Kidney (tissue), 14 donors: ENCODE measurements around the gene JADE2. TPM values are rescaled to one million over a fixed set of nuclear protein-coding genes. Genes with fewer than 3 reads are reported as not detected.

Experiments
- DNase-seq, 5 donors: peaks; one replicate each; pipeline ENCODE4 v3.0.0-alpha.2; 2013 to 2020
- FAIRE-seq: peaks from 2 replicates; lab custom pipeline; 2012; peaks lifted over from hg19 to GRCh38; lab: Jason Lieb, UNC
- H3K27ac ChIP-seq, 2 donors: one replicate each; pipeline ENCODE4 v1.7.0; 2013; ENCODE audit warnings: low read depth in 2 of 2, low read length in 2 of 2, inconsistent platforms in 1 of 2
- H3K27me3 ChIP-seq: one replicate; pipeline ENCODE4 v1.7.1; 2013; ENCODE audit warnings: low read length, inconsistent platforms; ENCODE audit not compliant: control insufficient read depth, insufficient read depth
- H3K36me3 ChIP-seq, 3 donors: one replicate each; pipeline versions ENCODE4 v1.7.0 to v1.7.1; 2013; ENCODE audit warnings: low read length in 3 of 3, control low read depth in 1 of 3, inconsistent platforms in 1 of 3; ENCODE audit not compliant: insufficient read depth in 3 of 3, control insufficient read depth in 2 of 3
- H3K4me1 ChIP-seq, 3 donors: one replicate each; pipeline versions ENCODE4 v1.7.0 to v1.7.1; 2013; ENCODE audit warnings: low read length in 3 of 3, inconsistent platforms in 1 of 3, low read depth in 1 of 3; ENCODE audit not compliant: control insufficient read depth in 2 of 3, insufficient read depth in 2 of 3
- H3K4me3 ChIP-seq, 3 donors: one replicate each; pipeline versions ENCODE4 v1.7.0 to v1.8.1; 2013; ENCODE audit warnings: low read length in 3 of 3, control low read depth in 1 of 3, inconsistent platforms in 1 of 3
- H3K9ac ChIP-seq, 3 donors: one replicate each; pipeline versions ENCODE4 v1.7.0 to v1.7.1; 2013; ENCODE audit warnings: low read length in 3 of 3, control low read depth in 1 of 3, inconsistent platforms in 1 of 3
- H3K9me3 ChIP-seq, 3 donors: one replicate each; pipeline versions ENCODE4 v1.7.0 to v1.7.1; 2013; ENCODE audit warnings: low read length in 3 of 3, control low read depth in 1 of 3, inconsistent platforms in 1 of 3; ENCODE audit not compliant: control insufficient read depth in 2 of 3, insufficient read depth in 1 of 3
- intact Hi-C: fragments of 100-400 bp; cut with DNase I; formaldehyde crosslinking; loops from one replicate; pipeline ENCODE4 v1.11.1; 2022
- polyA plus RNA-seq: library from polyadenylated mRNA; stranded (reverse); fragments of 350-450 nt; fragmentation: Illumina TruSeq; extraction: RNeasy Lipid Tissue Mini Kit (QIAGEN cat#74804); gene quantifications from one replicate; pipeline ENCODE4 v1.2.3, GENCODE V29; 2014; ENCODE audit warnings: low read depth, low replicate concordance; ENCODE audit not compliant: insufficient read depth
- total RNA-seq: library from RNA; stranded (reverse); fragmentation: NEBNext Ultra II Directional; extraction: Animal tissue kit (Norgen Biotek cat#: 25700); gene quantifications from one replicate; pipeline ENCODE4 v1.2.1, GENCODE V29; 2021
- TF ChIP-seq, protein P1 (sequence below): IDR thresholded peaks from 3 replicates; pipeline ENCODE4 v1.5.1; 2012; ENCODE audit warnings: mild to moderate bottlenecking, moderate library complexity, borderline replicate concordance; ENCODE audit not compliant: insufficient read depth; ENCODE audit errors: extremely low read depth
- donor health status: control.
- donor health status: control.
- donor health status: control.
- donor health status: control.
- donor health status: control.
- donor health status: DM: yes; HTN: yes; CAD: no.
- donor health status: Normal renal cell carcinoma (clear cell type).

The JADE2 gene
- total and polyA plus RNA-seq, 2 donors from 2014 or later: 9.2 to 99.6 TPM

DNA sequence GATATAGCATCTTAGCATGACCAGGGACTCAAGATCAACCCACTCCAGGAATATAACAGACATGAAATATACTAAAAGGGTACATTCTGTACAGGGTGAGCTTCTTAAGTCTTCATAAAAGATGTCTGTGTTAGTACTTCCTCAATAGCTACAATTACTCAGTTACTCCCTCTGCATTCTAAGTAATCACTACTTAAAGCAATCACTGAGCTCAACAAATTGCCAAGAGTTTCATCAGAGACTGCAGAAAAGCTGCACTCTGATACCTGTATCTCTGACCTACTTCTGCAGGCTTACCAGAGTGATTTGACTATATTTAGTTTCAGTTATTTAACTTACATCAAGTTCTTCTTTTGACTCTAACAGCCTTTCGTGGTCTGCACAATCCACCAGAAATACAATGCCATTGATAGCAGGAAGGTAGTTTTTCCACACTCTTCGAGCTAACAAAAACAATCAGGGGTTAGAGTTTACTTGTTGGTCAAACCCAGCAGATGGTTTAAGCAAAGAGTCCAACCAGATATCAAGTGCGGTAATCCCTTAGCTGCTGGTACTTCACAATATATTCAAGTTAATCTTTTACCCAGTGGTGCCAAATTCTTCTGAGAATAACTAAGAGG, 83.9 kb downstream of the JADE2 start:
- H3K9me3 ChIP-seq: no peaks in the 10 kb centered on the region
- H3K36me3 ChIP-seq: peaks cover 10 to 56% (median 28%) of the 10 kb centered on the region in 3 donors
- no peak overlapping the region for H3K9ac ChIP-seq
- H3K4me3 ChIP-seq: no peak overlapping the region
- TF ChIP-seq, protein P1, sequence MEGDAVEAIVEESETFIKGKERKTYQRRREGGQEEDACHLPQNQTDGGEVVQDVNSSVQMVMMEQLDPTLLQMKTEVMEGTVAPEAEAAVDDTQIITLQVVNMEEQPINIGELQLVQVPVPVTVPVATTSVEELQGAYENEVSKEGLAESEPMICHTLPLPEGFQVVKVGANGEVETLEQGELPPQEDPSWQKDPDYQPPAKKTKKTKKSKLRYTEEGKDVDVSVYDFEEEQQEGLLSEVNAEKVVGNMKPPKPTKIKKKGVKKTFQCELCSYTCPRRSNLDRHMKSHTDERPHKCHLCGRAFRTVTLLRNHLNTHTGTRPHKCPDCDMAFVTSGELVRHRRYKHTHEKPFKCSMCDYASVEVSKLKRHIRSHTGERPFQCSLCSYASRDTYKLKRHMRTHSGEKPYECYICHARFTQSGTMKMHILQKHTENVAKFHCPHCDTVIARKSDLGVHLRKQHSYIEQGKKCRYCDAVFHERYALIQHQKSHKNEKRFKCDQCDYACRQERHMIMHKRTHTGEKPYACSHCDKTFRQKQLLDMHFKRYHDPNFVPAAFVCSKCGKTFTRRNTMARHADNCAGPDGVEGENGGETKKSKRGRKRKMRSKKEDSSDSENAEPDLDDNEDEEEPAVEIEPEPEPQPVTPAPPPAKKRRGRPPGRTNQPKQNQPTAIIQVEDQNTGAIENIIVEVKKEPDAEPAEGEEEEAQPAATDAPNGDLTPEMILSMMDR: no peak
- FAIRE-seq (no peak), DNase-seq (peak in 2 of 5 donors; percentile 13 to 22)
- H3K4me1 ChIP-seq: peaks cover 0 to 6% (median 4%) of the 10 kb centered on the region in 3 donors
- intact Hi-C loops: no loop called here
- no peaks in the 10 kb centered on the region for H3K27me3 ChIP-seq
- peak overlapping the region in 1 of 2 donors; percentile 2 for H3K27ac ChIP-seq

DNA sequence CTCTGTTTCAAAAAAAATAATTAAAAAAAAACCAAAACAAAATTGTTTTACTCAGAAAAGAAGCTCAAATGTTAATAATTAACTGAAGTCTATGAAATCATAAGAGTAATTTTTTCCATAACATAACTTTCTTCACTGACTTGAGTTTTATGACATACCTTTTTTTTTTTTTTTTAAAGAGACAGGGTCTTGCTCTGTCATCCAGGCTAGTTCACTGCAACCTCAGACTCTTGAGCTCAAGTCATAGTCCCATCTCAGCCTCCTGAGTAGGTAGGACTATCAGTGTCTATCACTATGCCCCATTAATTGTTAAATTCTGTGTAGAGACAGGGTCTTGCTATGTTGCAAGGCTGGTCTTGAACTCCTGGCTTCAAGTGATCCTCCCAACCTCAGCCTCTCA, 85.3 kb downstream of the JADE2 start:
- Histone ChIP-seq H3K9ac (no peak overlapping the region), H3K4me3 (no peak overlapping the region), H3K27ac (no peak overlapping the region), H3K4me1 (peaks cover 0 to 6% (median 4%) of the 10 kb centered on the region in 3 donors), H3K36me3 (peaks cover 10 to 50% (median 22%) of the 10 kb centered on the region in 3 donors), H3K9me3 (no peaks in the 10 kb centered on the region), H3K27me3 (no peaks in the 10 kb centered on the region)
- TF ChIP-seq, protein P1: no peak
- FAIRE-seq (no peak), DNase-seq (no peak)
- intact Hi-C loops: no loop called here

DNA sequence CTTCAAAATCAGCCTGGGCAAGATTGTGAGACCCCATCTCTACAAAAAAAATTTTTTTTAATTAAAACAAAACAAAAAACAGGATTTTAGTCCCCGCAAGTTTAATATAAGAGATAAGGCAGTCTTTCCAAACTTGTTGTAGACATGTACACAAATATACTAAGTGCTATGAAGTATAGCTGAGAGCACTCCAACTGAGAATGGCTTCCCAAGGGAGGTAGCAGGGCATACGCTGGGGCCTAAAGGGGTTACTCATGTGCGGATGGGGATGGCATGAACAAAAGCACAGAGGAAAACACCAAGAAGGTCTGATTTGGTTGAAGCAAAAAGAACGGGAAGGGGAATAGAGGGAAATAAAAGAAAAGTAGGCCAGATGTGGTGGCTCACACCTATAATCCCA, 86.0 kb downstream of the JADE2 start:
- Histone ChIP-seq H3K4me1 (peaks cover 0 to 6% (median 4%) of the 10 kb centered on the region in 3 donors), H3K4me3 (no peak overlapping the region), H3K27ac (no peak overlapping the region), H3K9ac (no peak overlapping the region), H3K9me3 (no peaks in the 10 kb centered on the region), H3K36me3 (peaks cover 6 to 43% (median 17%) of the 10 kb centered on the region in 3 donors), H3K27me3 (no peaks in the 10 kb centered on the region)
- DNase-seq (no peak), FAIRE-seq (no peak)
- TF ChIP-seq, protein P1: no peak
- intact Hi-C loops: no loop called here
